GM12875 (cell line): Measurements from ENCODE around the gene BLTP2.
A peak's percentile ranks its signal among the peaks of the same experiment; 100 is the strongest.

Experiments used
- H3K4me3 ChIP-seq: one replicate; pipeline ENCODE4 v1.5.1; 2011; ENCODE audit warnings: low read depth, low read length, control low read depth
- TF ChIP-seq, protein P1 (sequence below): IDR thresholded peaks from 2 replicates; pipeline ENCODE4 v1.5.1; 2011; ENCODE audit warnings: low read depth, mild to moderate bottlenecking, control low read depth, inconsistent platforms, low read length, moderate library complexity, borderline replicate concordance; ENCODE audit not compliant: insufficient read depth

Gene BLTP2

DNA sequence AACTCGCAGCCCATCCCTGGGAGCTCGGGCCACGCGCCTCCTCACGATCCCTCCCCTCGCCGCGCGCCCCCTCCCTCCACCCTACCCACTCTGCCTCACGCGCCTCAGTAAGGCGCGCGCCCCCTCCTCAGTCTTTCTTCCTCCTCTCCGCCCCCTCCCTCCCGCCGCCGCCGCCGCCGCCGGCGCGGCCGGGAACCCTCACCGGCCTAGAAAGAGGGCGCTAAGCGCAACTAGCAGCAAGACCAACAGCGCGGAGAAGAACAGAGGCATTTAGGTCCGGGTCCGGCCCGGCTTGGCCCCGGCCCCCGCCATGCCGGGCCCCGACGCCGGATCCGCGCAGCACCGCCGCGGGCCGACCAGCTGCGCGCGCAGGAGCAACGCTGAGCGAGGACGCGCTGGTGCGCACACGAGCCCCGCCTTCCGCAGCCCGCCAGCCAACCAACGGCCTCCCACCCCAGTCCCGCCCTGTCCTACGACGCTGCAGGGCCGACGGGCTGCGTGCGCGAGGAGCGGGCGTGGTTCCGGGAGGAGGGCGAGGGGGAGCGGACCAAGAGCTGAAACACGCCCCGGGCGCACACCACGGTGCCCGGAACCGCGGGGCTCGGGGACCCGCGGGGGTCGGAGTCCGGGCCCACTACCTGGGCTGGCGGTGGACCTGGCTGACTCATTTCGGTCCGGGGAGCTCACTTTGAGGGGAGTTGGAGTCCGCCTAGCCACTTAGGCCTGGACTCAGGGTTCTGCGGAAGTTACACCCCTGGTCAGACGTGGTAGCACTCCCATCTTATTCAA lies at the start of gene BLTP2:
Gene BLTP2 (minus strand): TSS at position 372 of the 789 bp plus-strand sequence. CDS start 102 bp downstream, at position 270.
- H3K4me3 ChIP-seq = peak within 1 kb of the TSS; percentile 99
- TF ChIP-seq, protein P1, sequence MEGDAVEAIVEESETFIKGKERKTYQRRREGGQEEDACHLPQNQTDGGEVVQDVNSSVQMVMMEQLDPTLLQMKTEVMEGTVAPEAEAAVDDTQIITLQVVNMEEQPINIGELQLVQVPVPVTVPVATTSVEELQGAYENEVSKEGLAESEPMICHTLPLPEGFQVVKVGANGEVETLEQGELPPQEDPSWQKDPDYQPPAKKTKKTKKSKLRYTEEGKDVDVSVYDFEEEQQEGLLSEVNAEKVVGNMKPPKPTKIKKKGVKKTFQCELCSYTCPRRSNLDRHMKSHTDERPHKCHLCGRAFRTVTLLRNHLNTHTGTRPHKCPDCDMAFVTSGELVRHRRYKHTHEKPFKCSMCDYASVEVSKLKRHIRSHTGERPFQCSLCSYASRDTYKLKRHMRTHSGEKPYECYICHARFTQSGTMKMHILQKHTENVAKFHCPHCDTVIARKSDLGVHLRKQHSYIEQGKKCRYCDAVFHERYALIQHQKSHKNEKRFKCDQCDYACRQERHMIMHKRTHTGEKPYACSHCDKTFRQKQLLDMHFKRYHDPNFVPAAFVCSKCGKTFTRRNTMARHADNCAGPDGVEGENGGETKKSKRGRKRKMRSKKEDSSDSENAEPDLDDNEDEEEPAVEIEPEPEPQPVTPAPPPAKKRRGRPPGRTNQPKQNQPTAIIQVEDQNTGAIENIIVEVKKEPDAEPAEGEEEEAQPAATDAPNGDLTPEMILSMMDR = no peak

- H3K4me3 ChIP-seq = no peak overlapping the region
- TF ChIP-seq, protein P1 = no peak
Observed at GRCh38 chr17:28693869-28694268, 48.9 kb upstream of the BLTP2 start.

GRCh38 chr17:28689011-28689410 lies 44.1 kb upstream of the BLTP2 start:
- TF ChIP-seq, protein P1 = no peak
- H3K4me3 ChIP-seq = no peak overlapping the region

DNA sequence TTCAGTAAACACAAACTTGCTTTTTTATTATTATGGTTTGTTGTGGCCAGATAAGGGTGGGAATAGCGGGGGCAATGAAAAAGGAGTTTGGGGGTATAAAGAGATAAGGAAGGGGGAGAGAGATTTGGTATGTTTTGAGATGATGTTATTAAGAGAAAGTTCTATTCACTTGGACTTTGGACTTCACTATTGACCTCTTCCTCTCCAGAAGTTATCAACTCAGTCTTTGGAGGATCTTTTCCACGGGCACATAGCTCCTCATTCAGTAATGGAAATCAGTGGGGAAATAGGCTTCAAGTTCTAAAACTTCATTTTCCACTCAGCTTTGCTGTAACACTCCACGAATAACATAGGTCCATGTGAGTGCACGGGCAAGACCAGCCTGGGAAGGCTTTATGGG lies 43.5 kb upstream of the BLTP2 start:
- TF ChIP-seq, protein P1 = no peak
- no peak overlapping the region for H3K4me3 ChIP-seq

DNA sequence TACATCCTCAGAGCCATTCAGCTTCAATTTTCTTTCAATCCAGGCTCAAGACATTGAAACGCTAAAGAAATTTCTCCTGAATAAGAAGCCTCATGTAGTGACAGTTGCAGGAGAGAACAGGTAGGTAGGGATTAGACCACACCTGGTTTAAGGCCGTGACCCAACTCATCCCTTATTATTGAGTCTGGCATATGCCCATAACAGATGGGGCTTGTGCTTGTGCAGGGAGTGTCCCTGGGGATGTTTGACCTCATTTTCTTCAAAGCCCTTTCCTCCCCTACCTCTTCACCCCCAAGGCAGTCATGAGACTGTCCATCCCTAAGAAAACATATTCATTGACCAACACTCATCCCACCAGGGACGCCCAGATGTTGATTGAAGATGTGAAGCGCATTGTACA lies 41.3 kb upstream of the BLTP2 start:
- TF ChIP-seq, protein P1 = no peak
- no peak overlapping the region for H3K4me3 ChIP-seq

GRCh38 chr17:28685366-28685765 lies 40.4 kb upstream of the BLTP2 start:
- TF ChIP-seq, protein P1 = no peak

DNA sequence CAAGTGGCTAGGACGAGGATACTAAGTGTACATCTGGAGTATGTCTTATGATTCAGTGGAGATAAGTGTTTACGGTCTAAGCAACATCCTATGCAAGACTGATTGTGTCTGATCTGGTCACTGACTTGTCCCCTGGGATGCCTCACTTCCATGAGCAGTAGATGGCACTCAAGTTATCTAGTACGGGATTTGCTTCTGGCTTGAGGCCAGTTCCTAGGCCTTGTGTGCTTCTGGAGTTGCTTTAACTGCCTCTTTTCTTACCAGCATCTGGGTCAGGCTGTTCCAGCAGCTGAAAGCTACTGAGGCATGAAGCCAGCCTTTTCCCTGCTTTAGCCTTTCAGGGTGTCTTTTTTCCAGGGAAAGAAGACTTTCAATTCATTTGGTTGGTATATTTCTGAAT lies 40.0 kb upstream of the BLTP2 start:
- TF ChIP-seq, protein P1 = no peak
- H3K4me3 ChIP-seq = no peak overlapping the region

More at GRCh38 chr17:28685366-28685765, 40.4 kb upstream of the BLTP2 start:
- H3K4me3 ChIP-seq = no peak overlapping the region
